PC-3 (cell line): ENCODE data around the gene SH3BP4.

Source experiments
- EZH2 ChIP-seq: fragments of 300-600 bp; sonication (generic); IDR thresholded peaks from one replicate; pipeline ENCODE4 v1.6.1; 2017; ENCODE audit warnings: antibody characterized with exemption, mild to moderate bottlenecking, low read length; ENCODE audit not compliant: unreplicated experiment
- EZH2phosphoT487 ChIP-seq: fragments of 300-600 bp; sonication (generic); IDR thresholded peaks from 2 replicates; pipeline ENCODE4 v1.6.1; 2018; ENCODE audit warnings: mild to moderate bottlenecking, antibody characterized with exemption, low read length, borderline replicate concordance
- TF ChIP-seq, protein P1 (sequence below): fragments of 300-600 bp; sonication (generic); conservative IDR thresholded peaks from 2 replicates; pipeline ENCODE4 v1.5.1; 2017; ENCODE audit warnings: antibody characterized with exemption, low read depth, mild to moderate bottlenecking, low read length

DNA sequence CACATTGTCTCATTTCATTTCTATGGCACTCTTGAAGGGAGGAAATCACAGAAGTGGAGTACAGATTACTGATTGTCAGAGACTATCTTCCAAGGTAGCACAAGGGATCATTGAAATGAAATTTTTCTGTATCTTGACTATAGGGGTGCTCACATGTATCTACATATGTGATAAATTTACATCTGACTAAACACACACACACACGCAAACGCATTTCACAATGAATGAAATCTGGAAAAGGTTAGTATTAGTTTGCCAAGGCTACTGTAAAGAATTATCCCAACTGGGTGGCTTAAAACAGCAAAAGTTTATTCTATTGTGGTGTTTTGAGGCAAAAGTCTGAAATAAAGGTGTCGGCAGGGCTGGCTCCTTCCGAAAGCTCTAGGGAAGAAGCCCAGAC, 144.6 kb downstream of the SH3BP4 start:
- TF ChIP-seq, protein P1, sequence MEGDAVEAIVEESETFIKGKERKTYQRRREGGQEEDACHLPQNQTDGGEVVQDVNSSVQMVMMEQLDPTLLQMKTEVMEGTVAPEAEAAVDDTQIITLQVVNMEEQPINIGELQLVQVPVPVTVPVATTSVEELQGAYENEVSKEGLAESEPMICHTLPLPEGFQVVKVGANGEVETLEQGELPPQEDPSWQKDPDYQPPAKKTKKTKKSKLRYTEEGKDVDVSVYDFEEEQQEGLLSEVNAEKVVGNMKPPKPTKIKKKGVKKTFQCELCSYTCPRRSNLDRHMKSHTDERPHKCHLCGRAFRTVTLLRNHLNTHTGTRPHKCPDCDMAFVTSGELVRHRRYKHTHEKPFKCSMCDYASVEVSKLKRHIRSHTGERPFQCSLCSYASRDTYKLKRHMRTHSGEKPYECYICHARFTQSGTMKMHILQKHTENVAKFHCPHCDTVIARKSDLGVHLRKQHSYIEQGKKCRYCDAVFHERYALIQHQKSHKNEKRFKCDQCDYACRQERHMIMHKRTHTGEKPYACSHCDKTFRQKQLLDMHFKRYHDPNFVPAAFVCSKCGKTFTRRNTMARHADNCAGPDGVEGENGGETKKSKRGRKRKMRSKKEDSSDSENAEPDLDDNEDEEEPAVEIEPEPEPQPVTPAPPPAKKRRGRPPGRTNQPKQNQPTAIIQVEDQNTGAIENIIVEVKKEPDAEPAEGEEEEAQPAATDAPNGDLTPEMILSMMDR: no peak
- TF ChIP-seq EZH2phosphoT487: no peak
- TF ChIP-seq EZH2: no peak
